ENCODE measurements around the gene PRKCE. TPM values are rescaled to one million over a fixed set of nuclear protein-coding genes. Genes with fewer than 3 reads are reported as not detected.
A peak's percentile ranks its signal among the peaks of the same experiment; 100 is the strongest.

The PRKCE gene
- total and polyA plus RNA-seq, 7 experiments from 2014 or later, result 1.4 to 37.9 (median 19.5) TPM

DNA sequence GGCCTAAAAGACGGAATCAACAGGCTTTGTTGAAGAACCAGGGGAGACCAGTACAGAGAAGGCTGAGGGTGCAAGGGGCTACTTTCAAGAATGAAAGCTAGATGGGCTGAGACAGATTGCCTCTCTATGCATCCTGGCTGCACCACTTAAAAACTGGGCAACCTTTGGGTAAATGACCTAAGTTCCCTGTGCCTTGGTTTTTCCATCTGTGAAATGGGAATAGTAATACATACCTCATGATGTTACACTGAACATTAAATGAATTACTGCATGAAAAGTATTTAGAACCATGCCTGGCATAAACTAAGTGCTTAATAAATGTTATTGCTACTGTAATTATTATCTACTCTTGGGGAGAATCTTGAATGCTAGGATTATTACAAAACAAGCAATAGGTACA lies 106.5 kb downstream of the PRKCE start:
- no peaks in the 10 kb centered on the region for H3K9me3 Mint-ChIP-seq
- H3K27ac Mint-ChIP-seq, result no peak overlapping the region

DNA sequence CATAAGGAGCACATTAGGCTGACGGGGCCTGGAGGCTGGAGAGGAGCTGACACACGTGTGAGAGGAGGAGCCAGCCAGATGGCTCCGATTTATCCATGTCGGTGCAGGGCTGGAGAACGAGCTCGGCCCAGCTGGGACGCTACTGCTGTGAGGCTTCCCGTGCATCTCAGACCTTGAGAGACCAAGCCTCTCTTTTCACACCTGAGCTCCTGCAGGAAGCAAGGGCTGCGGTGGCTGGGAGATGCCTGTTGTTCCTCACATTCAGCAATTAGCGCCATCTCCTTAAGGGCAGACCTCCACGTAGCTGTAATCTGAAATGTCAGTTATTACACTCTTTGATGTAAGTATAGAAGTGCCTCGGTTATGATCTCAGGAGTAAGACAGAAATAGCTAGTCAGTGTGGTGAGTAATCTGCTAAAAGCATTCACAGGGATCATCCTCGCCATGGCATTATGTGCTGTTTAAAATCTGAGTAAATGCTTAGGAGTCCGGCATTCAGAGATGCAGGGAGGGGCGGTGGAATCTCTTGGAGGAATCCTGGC lies 107.9 kb downstream of the PRKCE start:
- ATAC-seq, result no peak
- Histone ChIP-seq H3K4me3 (ENCODE audit: low read length) (no peak overlapping the region), H3K9me3 (ENCODE audit: control insufficient read depth in 2 of 3, low read length in 3 of 3) (no peaks in the 10 kb centered on the region), H3K36me3 (ENCODE audit: control insufficient read depth in 2 of 3, insufficient read depth in 3 of 3, low read length in 3 of 3) (no peaks in the 10 kb centered on the region), H3K4me1 (ENCODE audit: control insufficient read depth in 2 of 2, insufficient read depth in 2 of 2, low read length in 2 of 2) (no peaks in the 10 kb centered on the region), H3K27ac (ENCODE audit: low read depth, low read length) (no peak overlapping the region), H3K27me3 (ENCODE audit: control insufficient read depth in 2 of 2, insufficient read depth in 2 of 2, low read length in 2 of 2) (no peaks in the 10 kb centered on the region)
- CTCF ChIA-PET, result no interaction called here
- Mint-ChIP-seq H3K27me3 (no peaks in the 10 kb centered on the region), H3K36me3 (peaks cover 0 to 13% (median 0%) of the 10 kb centered on the region in 5 donors), H3K4me1 (peaks cover 0 to 10% (median 0%) of the 10 kb centered on the region in 7 donors), H3K4me3 (no peak overlapping the region), H3K9me3 (no peaks in the 10 kb centered on the region), H3K27ac (no peak overlapping the region)
- DNase-seq, result no peak
- intact Hi-C loops (cut with micrococcal nuclease), result no loop called here
- POLR2A ChIA-PET, result no interaction called here

More for the DNA sequence above, 106.5 kb downstream of the PRKCE start:
- Mint-ChIP-seq H3K27me3 (no peaks in the 10 kb centered on the region), H3K4me1 (peaks cover 0 to 11% (median 0%) of the 10 kb centered on the region in 7 donors), H3K36me3 (peaks cover 0 to 13% (median 0%) of the 10 kb centered on the region in 5 donors), H3K4me3 (no peak overlapping the region)
- H3K4me1 ChIP-seq (ENCODE audit: control insufficient read depth in 2 of 2, insufficient read depth in 2 of 2, low read length in 2 of 2), result no peaks in the 10 kb centered on the region
- ChIA-PET CTCF (no interaction called here), POLR2A (no interaction called here)
- intact Hi-C loops (cut with micrococcal nuclease), result no loop called here
- no peak overlapping the region for H3K27ac ChIP-seq (ENCODE audit: low read depth, low read length)
- no peak overlapping the region for H3K4me3 ChIP-seq (ENCODE audit: low read length)
- H3K27me3 ChIP-seq (ENCODE audit: control insufficient read depth in 2 of 2, insufficient read depth in 2 of 2, low read length in 2 of 2), result no peaks in the 10 kb centered on the region
- ATAC-seq (no peak), DNase-seq (no peak)
- H3K9me3 ChIP-seq (ENCODE audit: control insufficient read depth in 2 of 3, low read length in 3 of 3), result no peaks in the 10 kb centered on the region
- H3K36me3 ChIP-seq (ENCODE audit: control insufficient read depth in 2 of 3, insufficient read depth in 3 of 3, low read length in 3 of 3), result no peaks in the 10 kb centered on the region

DNA sequence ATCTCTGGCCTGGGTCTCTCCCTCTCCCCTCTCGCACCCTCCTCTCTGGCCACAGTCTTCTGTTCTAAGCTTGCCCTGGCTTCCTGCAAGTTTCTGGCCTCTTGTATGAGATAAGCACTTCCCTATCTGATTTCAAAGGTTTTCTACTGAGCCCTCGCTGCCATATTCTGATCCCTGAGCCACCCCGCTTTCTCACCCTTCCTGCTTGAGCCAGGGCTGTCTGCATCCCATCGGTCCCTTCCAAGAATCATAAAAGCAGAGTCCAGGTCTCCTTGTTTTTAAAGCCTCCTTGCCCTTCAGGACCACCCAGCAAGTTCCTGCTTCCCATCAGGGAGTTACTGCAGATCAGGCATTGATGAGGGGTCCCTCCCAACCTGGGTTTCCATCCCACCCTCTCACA lies 110.2 kb downstream of the PRKCE start:
- ATAC-seq (no peak), DNase-seq (no peak)
- H3K9me3 ChIP-seq (ENCODE audit: control insufficient read depth in 2 of 3, low read length in 3 of 3), result no peaks in the 10 kb centered on the region
- H3K36me3 ChIP-seq (ENCODE audit: control insufficient read depth in 2 of 3, insufficient read depth in 3 of 3, low read length in 3 of 3), result no peaks in the 10 kb centered on the region
- no peaks in the 10 kb centered on the region for H3K27me3 ChIP-seq (ENCODE audit: control insufficient read depth in 2 of 2, insufficient read depth in 2 of 2, low read length in 2 of 2)
- ChIA-PET POLR2A (no interaction called here), CTCF (no interaction called here)
- Mint-ChIP-seq H3K27ac (no peak overlapping the region), H3K27me3 (no peaks in the 10 kb centered on the region), H3K4me1 (peaks cover 0 to 8% (median 0%) of the 10 kb centered on the region in 7 donors), H3K9me3 (no peaks in the 10 kb centered on the region), H3K4me3 (no peak overlapping the region), H3K36me3 (peaks cover 0 to 10% (median 0%) of the 10 kb centered on the region in 5 donors)
- no peak overlapping the region for H3K27ac ChIP-seq (ENCODE audit: low read depth, low read length)
- intact Hi-C loops (cut with micrococcal nuclease), result no loop called here
- H3K4me3 ChIP-seq (ENCODE audit: low read length), result no peak overlapping the region
- no peaks in the 10 kb centered on the region for H3K4me1 ChIP-seq (ENCODE audit: control insufficient read depth in 2 of 2, insufficient read depth in 2 of 2, low read length in 2 of 2)

DNA sequence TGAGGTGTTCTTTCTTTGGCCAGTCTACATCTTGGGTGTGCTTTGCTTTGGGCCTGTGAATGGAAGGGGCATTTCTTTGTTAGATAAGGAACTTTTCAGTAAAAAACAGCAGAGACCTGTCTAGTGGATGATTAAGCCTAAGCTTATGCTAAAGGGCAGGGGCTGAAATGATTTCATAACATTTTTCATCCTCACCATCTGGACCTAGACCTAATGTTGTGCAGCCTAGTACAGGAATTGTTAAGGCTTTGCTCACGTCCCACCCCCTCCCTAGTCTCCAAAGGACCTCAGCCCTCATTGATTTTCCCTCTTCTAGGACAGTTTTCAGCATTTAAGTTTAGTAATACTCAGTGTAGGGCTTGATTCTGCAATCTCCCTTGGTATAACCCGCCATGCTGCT lies 111.8 kb downstream of the PRKCE start:
- ChIA-PET CTCF (no interaction called here), POLR2A (no interaction called here)
- Histone ChIP-seq H3K27ac (ENCODE audit: low read depth, low read length) (no peak overlapping the region), H3K9me3 (ENCODE audit: control insufficient read depth in 2 of 3, low read length in 3 of 3) (no peaks in the 10 kb centered on the region), H3K36me3 (ENCODE audit: control insufficient read depth in 2 of 3, insufficient read depth in 3 of 3, low read length in 3 of 3) (no peaks in the 10 kb centered on the region), H3K27me3 (ENCODE audit: control insufficient read depth in 2 of 2, insufficient read depth in 2 of 2, low read length in 2 of 2) (no peaks in the 10 kb centered on the region), H3K4me3 (ENCODE audit: low read length) (no peak overlapping the region), H3K4me1 (ENCODE audit: control insufficient read depth in 2 of 2, insufficient read depth in 2 of 2, low read length in 2 of 2) (no peaks in the 10 kb centered on the region)
- intact Hi-C loops (cut with micrococcal nuclease), result no loop called here
- ATAC-seq (no peak), DNase-seq (no peak)
- Mint-ChIP-seq H3K27me3 (no peaks in the 10 kb centered on the region), H3K9me3 (no peaks in the 10 kb centered on the region), H3K4me1 (peaks cover 0 to 6% (median 0%) of the 10 kb centered on the region in 7 donors), H3K36me3 (peaks cover 0 to 9% (median 0%) of the 10 kb centered on the region in 5 donors), H3K27ac (no peak overlapping the region), H3K4me3 (peak overlapping the region in 1 of 10 donors; percentile 20)

DNA sequence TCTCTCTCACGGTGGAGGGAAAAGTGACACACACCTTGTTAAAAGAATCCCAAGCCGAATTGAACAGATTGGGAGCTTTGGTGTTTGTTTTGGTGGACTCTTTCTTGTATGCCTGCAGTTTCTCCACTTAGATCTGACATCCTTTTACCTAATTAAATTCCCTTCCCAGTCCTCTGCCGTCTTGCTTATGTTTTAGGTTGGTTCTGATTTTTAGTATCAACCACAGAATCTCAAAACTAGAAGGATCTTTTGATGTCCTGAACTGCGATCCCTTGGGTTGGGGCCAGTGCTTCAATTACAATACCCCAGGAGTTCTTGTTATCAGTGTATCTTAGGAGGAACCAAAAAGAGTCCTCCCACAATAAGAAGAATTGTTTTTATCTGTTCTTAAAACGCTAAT lies 112.3 kb downstream of the PRKCE start:
- Mint-ChIP-seq H3K4me3 (no peak overlapping the region), H3K9me3 (no peaks in the 10 kb centered on the region), H3K27me3 (no peaks in the 10 kb centered on the region), H3K27ac (no peak overlapping the region), H3K4me1 (peaks cover 0 to 6% (median 0%) of the 10 kb centered on the region in 7 donors), H3K36me3 (peaks cover 0 to 9% (median 0%) of the 10 kb centered on the region in 5 donors)
- H3K4me1 ChIP-seq (ENCODE audit: control insufficient read depth in 2 of 2, insufficient read depth in 2 of 2, low read length in 2 of 2), result no peaks in the 10 kb centered on the region
- ATAC-seq (no peak), DNase-seq (no peak)
- intact Hi-C loops (cut with micrococcal nuclease), result no loop called here
- H3K27ac ChIP-seq (ENCODE audit: low read depth, low read length), result no peak overlapping the region
- ChIA-PET CTCF (interaction anchor here (0.8 kb wide), 1 partner anchor 16 kb away, joined by 4 read pairs; no protein-coding TSS in a partner anchor), POLR2A (no interaction called here)
- no peaks in the 10 kb centered on the region for H3K9me3 ChIP-seq (ENCODE audit: control insufficient read depth in 2 of 3, low read length in 3 of 3)
- no peaks in the 10 kb centered on the region for H3K36me3 ChIP-seq (ENCODE audit: control insufficient read depth in 2 of 3, insufficient read depth in 3 of 3, low read length in 3 of 3)
- no peak overlapping the region for H3K4me3 ChIP-seq (ENCODE audit: low read length)
- no peaks in the 10 kb centered on the region for H3K27me3 ChIP-seq (ENCODE audit: control insufficient read depth in 2 of 2, insufficient read depth in 2 of 2, low read length in 2 of 2)

DNA sequence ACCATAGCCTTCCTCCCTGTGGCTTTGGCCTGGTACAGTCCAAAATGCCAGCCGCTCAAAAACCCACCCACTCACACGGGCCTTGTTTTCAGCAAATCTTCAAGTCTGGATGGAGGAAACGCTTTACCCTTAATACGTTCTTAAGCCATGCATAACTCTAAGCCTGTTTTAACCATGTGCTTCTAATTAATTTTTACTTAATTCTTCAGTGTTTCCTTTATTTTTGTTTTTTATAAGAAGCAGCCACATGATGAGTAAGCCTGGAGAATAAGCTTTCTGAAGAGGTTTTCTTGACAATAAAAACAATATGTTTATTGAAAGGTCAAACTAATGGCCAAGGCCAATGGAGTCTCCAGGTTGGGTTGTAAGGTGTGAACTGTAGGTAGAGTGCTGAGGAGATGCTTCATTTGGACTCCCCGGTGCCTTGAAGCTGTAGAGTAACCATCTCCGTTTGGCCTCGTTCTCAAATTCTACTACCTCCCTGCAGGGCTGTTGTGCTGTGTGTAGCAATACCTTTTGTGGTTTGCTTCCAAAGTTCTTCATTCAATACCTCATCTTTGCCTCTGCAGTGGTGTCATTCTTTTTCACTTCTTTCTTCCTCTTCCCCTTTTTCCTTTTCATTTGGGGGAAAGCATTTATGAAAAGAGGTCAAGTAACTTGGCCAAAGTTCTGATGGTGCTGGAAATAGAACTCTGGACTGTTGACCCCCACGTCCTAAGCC lies 113.7 kb downstream of the PRKCE start:
- peaks cover 0 to 12% (median 0%) of the 10 kb centered on the region in 7 donors for H3K4me1 Mint-ChIP-seq
- CTCF ChIA-PET, result interaction anchor here (0.7 kb wide), 1 partner anchor 122 kb away, joined by 3 read pairs; no protein-coding TSS in a partner anchor
- Histone ChIP-seq H3K36me3 (ENCODE audit: control insufficient read depth in 2 of 3, insufficient read depth in 3 of 3, low read length in 3 of 3) (no peaks in the 10 kb centered on the region), H3K4me3 (ENCODE audit: low read length) (no peak overlapping the region), H3K9me3 (ENCODE audit: control insufficient read depth in 2 of 3, low read length in 3 of 3) (no peaks in the 10 kb centered on the region), H3K27ac (ENCODE audit: low read depth, low read length) (no peak overlapping the region), H3K4me1 (ENCODE audit: control insufficient read depth in 2 of 2, insufficient read depth in 2 of 2, low read length in 2 of 2) (no peaks in the 10 kb centered on the region), H3K27me3 (ENCODE audit: control insufficient read depth in 2 of 2, insufficient read depth in 2 of 2, low read length in 2 of 2) (no peaks in the 10 kb centered on the region)
- POLR2A ChIA-PET, result no interaction called here
- no peak for DNase-seq
- H3K4me3 Mint-ChIP-seq, result no peak overlapping the region
- no peak overlapping the region for H3K27ac Mint-ChIP-seq
- intact Hi-C loops (cut with micrococcal nuclease), result no loop called here
- ATAC-seq, result peak; percentile 73
- no peaks in the 10 kb centered on the region for H3K9me3 Mint-ChIP-seq
- peaks cover 0 to 9% (median 0%) of the 10 kb centered on the region in 5 donors for H3K36me3 Mint-ChIP-seq
- no peaks in the 10 kb centered on the region for H3K27me3 Mint-ChIP-seq

DNA sequence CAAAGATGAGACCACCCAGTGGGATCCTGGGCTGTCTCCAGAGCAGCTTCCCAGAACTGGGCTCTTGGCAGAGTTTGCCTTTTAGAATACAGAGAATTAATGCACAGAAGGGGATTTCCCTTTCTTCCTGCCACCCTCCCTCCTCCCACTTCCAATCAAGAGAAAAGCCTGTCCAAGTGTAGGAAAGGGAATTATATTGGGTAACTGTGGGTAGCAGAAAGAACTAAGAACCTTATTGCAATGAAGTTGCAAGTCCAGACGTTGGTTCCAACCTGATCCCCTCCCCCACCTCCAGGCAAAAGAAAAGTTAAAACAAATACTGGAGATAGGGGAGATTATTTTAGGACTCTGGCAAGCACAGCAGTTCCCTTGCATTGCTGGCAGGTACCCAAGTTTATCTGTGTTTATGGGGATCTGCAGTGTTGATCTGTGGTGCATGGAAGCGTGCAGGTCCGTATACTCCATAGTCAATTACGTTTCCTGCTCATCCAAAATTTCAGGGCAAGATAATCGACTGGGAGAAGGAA lies 114.3 kb downstream of the PRKCE start:
- no peaks in the 10 kb centered on the region for H3K36me3 ChIP-seq (ENCODE audit: control insufficient read depth in 2 of 3, insufficient read depth in 3 of 3, low read length in 3 of 3)
- no peaks in the 10 kb centered on the region for H3K27me3 Mint-ChIP-seq
- CTCF ChIA-PET, result no interaction called here

More for the DNA sequence above, 114.3 kb downstream of the PRKCE start:
- Mint-ChIP-seq H3K9me3 (no peaks in the 10 kb centered on the region), H3K36me3 (peaks cover 0 to 6% (median 0%) of the 10 kb centered on the region in 5 donors), H3K4me3 (no peak overlapping the region), H3K27ac (no peak overlapping the region), H3K4me1 (peaks cover 0 to 12% (median 0%) of the 10 kb centered on the region in 7 donors)
- H3K4me1 ChIP-seq (ENCODE audit: control insufficient read depth in 2 of 2, insufficient read depth in 2 of 2, low read length in 2 of 2), result no peaks in the 10 kb centered on the region
- H3K27me3 ChIP-seq (ENCODE audit: control insufficient read depth in 2 of 2, insufficient read depth in 2 of 2, low read length in 2 of 2), result no peaks in the 10 kb centered on the region
- POLR2A ChIA-PET, result no interaction called here
- H3K4me3 ChIP-seq (ENCODE audit: low read length), result no peak overlapping the region
- intact Hi-C loops (cut with micrococcal nuclease), result no loop called here
- ATAC-seq (no peak), DNase-seq (no peak)
- H3K9me3 ChIP-seq (ENCODE audit: control insufficient read depth in 2 of 3, low read length in 3 of 3), result no peaks in the 10 kb centered on the region
- no peak overlapping the region for H3K27ac ChIP-seq (ENCODE audit: low read depth, low read length)
